Right ventricle myocardium superior (tissue), 1 donor: ENCODE measurements around the gene FBXO31. TPM values are rescaled to one million over a fixed set of nuclear protein-coding genes. Genes with fewer than 3 reads are reported as not detected.

Experiments used
- ATAC-seq: fragments of 200-7000 bp; cut with Tn5 transposase; one replicate; pipeline ENCODE4 v1.9.1; 2020; ENCODE audit warnings: mild to moderate bottlenecking; ENCODE audit not compliant: poor library complexity
- DNase-seq: peaks from one replicate; pipeline ENCODE4 v3.0.0-alpha.2; 2020
- intact Hi-C: fragments of 100-400 bp; cut with DNase I; formaldehyde crosslinking; loops from one replicate; pipeline ENCODE4 v1.11.2; 2022
- total RNA-seq: library from RNA; stranded (reverse); fragmentation: NEBNext Ultra II Directional; extraction: Animal tissue kit (Norgen Biotek cat#: 25700); gene quantifications from one replicate; pipeline ENCODE4 v1.2.1, GENCODE V29; 2021
- donor health status: DM: no; HTN: yes; CAD: no; lungs with severe emphysema.

FBXO31 gene
- total RNA-seq, 1 donor from 2014 or later, result 78.9 TPM

GRCh38 chr16:87284183-87284582, 99.4 kb downstream of the FBXO31 start:
- DNase-seq (no peak), ATAC-seq (no peak)
- intact Hi-C loops, result no loop called here

- intact Hi-C loops, result loop anchor here (2.0 to 5.0 kb wide), 2 partner anchors 212 to 714 kb away; no protein-coding TSS in a partner anchor
- ATAC-seq (no peak), DNase-seq (no peak)
Measured at GRCh38 chr16:87279094-87279658, 104.4 kb downstream of the FBXO31 start.

GRCh38 chr16:87278191-87279093, 105.1 kb downstream of the FBXO31 start:
- intact Hi-C loops, result loop anchor here (2.0 to 5.0 kb wide), 2 partner anchors 211 to 714 kb away; no protein-coding TSS in a partner anchor
- ATAC-seq (peak; percentile 97), DNase-seq (peak; percentile 82)

Other genes with a start within 250 kb of the FBXO31 start
- 2.1 TPM for gene C16orf95, start 66.4 kb downstream of the FBXO31 start, total RNA-seq
- 118 TPM for gene MAP1LC3B, start 8.6 kb upstream of the FBXO31 start, total RNA-seq
- gene ZCCHC14, start 109.2 kb upstream of the FBXO31 start, total RNA-seq, result 13.2 TPM
- 0.08 TPM for gene JPH3, start 218.7 kb upstream of the FBXO31 start, total RNA-seq